CD14-positive monocyte (primary cell): Measurements from ENCODE around the gene SLC35F2. TPM values are rescaled to one million over a fixed set of nuclear protein-coding genes. Genes with fewer than 3 reads are reported as not detected.

ENCODE experiments used
- DNase-seq, 3 donors: peaks; one replicate each; pipeline ENCODE4 v3.0.0-alpha.2; 2011 to 2022
- H2AFZ ChIP-seq: 2 replicates; pipeline ENCODE4 v1.6.0; 2012; ENCODE audit warnings: mild to moderate bottlenecking, low read depth, low read length, inconsistent platforms; ENCODE audit not compliant: insufficient read depth, poor library complexity, severe bottlenecking
- H3K27ac ChIP-seq, 2 donors: 1 replicate in 1 of 2; 2 replicates in 1 of 2; pipeline ENCODE4 v1.5.1; 2012 to 2013; ENCODE audit warnings: low read length in 2 of 2, control low read depth in 1 of 2, inconsistent platforms in 1 of 2, low read depth in 1 of 2, mild to moderate bottlenecking in 1 of 2
- H3K27me3 ChIP-seq, 2 donors: one replicate each; pipeline versions ENCODE4 v1.6.0 to v1.6.1; 2011 to 2013; ENCODE audit warnings: low read length in 2 of 2; ENCODE audit not compliant: control insufficient read depth in 2 of 2, insufficient read depth in 2 of 2
- H3K36me3 ChIP-seq, 2 donors: replicated peaks in 1 of 2; 1 replicate in 1 of 2; 2 replicates in 1 of 2; pipeline versions ENCODE4 v1.5.1 to v1.6.1; 2012 to 2013; ENCODE audit warnings: low read length in 2 of 2, control low read depth in 1 of 2, inconsistent platforms in 1 of 2, mild to moderate bottlenecking in 1 of 2; ENCODE audit not compliant: insufficient read depth in 2 of 2, control insufficient read depth in 1 of 2
- H3K4me1 ChIP-seq, 2 donors: 1 replicate in 1 of 2; 2 replicates in 1 of 2; pipeline versions ENCODE4 v1.5.1 to v1.6.1; 2012 to 2013; ENCODE audit warnings: low read length in 2 of 2, control low read depth in 1 of 2, inconsistent platforms in 1 of 2, mild to moderate bottlenecking in 1 of 2, moderate library complexity in 1 of 2; ENCODE audit not compliant: insufficient read depth in 2 of 2, control insufficient read depth in 1 of 2
- H3K4me2 ChIP-seq: replicated peaks from 2 replicates; pipeline ENCODE3; 2012; ENCODE audit warnings: low read length, moderate library complexity, mild to moderate bottlenecking; ENCODE audit not compliant: poor library complexity, severe bottlenecking; ENCODE audit errors: extremely low read depth
- H3K4me3 ChIP-seq, 3 experiments: fragments of 200-600 bp in 1 of 3; sonication (generic) in 1 of 3; replicated peaks in 1 of 3; 1 replicate in 2 of 3; 2 replicates in 1 of 3; pipeline ENCODE4 v1.5.1; 2011 to 2013; ENCODE audit warnings: low read length in 3 of 3, mild to moderate bottlenecking in 3 of 3, control low read depth in 2 of 3, low read depth in 2 of 3, inconsistent platforms in 1 of 3, moderate library complexity in 1 of 3
- H3K79me2 ChIP-seq: 2 replicates; pipeline ENCODE4 v1.6.0; 2012; ENCODE audit warnings: mild to moderate bottlenecking, control low read depth, inconsistent platforms, low read length, moderate library complexity; ENCODE audit not compliant: insufficient read depth
- H3K9ac ChIP-seq: 2 replicates; pipeline ENCODE4 v1.6.0; 2017; ENCODE audit warnings: low read length, mild to moderate bottlenecking; ENCODE audit not compliant: insufficient read depth, poor library complexity, severe bottlenecking
- H3K9me3 ChIP-seq, 2 donors: replicated peaks in 1 of 2; 1 replicate in 1 of 2; 2 replicates in 1 of 2; pipeline versions ENCODE4 v1.5.1 to v1.6.1; 2012 to 2013; ENCODE audit warnings: low read length in 2 of 2, control low read depth in 1 of 2; ENCODE audit not compliant: control insufficient read depth in 1 of 2, insufficient read depth in 1 of 2
- H4K20me1 ChIP-seq: 2 replicates; pipeline ENCODE4 v1.6.0; 2012; ENCODE audit warnings: mild to moderate bottlenecking, low read length, control low read depth, moderate library complexity; ENCODE audit not compliant: insufficient read depth
- H3K27ac Mint-ChIP-seq, 7 donors: one replicate each; pipeline ENCODE4 v1.8.0; 2020; ENCODE audit warnings: mild to moderate bottlenecking in 7 of 7, mixed read lengths in 7 of 7, moderate library complexity in 6 of 7, inconsistent platforms in 2 of 7
- H3K27me3 Mint-ChIP-seq, 3 donors: one replicate each; pipeline ENCODE4 v1.8.0; 2021 to 2022; ENCODE audit warnings: low read depth in 3 of 3, mild to moderate bottlenecking in 3 of 3, mixed read lengths in 3 of 3, moderate library complexity in 3 of 3, inconsistent platforms in 1 of 3
- H3K36me3 Mint-ChIP-seq, 2 donors: one replicate each; pipeline ENCODE4 v1.8.0; 2020; ENCODE audit warnings: mixed read lengths in 2 of 2, inconsistent platforms in 1 of 2, mild to moderate bottlenecking in 1 of 2
- H3K4me1 Mint-ChIP-seq: one replicate; pipeline ENCODE4 v1.8.0; 2020; ENCODE audit warnings: mild to moderate bottlenecking, mixed read lengths
- H3K4me3 Mint-ChIP-seq, 2 donors: one replicate each; pipeline ENCODE4 v1.8.0; 2020; ENCODE audit warnings: mild to moderate bottlenecking in 2 of 2, mixed read lengths in 2 of 2, moderate library complexity in 1 of 2
- H3K9me3 Mint-ChIP-seq, 7 donors: one replicate each; pipeline ENCODE4 v1.8.0; 2020 to 2022; ENCODE audit warnings: mixed read lengths in 7 of 7, mild to moderate bottlenecking in 6 of 7, moderate library complexity in 6 of 7, inconsistent platforms in 2 of 7
- WGBS: methylation state at CpG from one replicate; pipeline ENCODE4 v1.1.5; 2013; ENCODE audit warnings: missing lambda C conversion rate; ENCODE audit not compliant: insufficient coverage; 5-methylcytosine and 5-hydroxymethylcytosine counted together
- intact Hi-C, 2 donors: fragments of 100-400 bp; cut with micrococcal nuclease; formaldehyde crosslinking; loops; one replicate each; pipeline versions ENCODE4 v1.15.0 to v1.15.1; 2023
- polyA plus RNA-seq, 3 donors: library from polyadenylated mRNA; depleted of rRNA in 1 of 3; unstranded in 2 of 3; stranded (reverse) in 1 of 3; fragments of 300-500 nt in 2 of 3; fragments of >200 nt in 1 of 3; fragmentation: Illumina TruSeq in 2 of 3; gene quantifications; 1 replicate in 2 of 3; 2 replicates in 1 of 3; pipeline ENCODE4 v1.2.3, GENCODE V29; 2012 to 2021
- TF ChIP-seq, protein P1 (sequence below): fragments of 200-600 bp; IDR thresholded peaks from one replicate; pipeline ENCODE4 v1.8.0; 2022; ENCODE audit warnings: antibody characterized with exemption, mild to moderate bottlenecking

Gene SLC35F2
- polyA plus RNA-seq, 3 donors, result 0.24 to 0.25 TPM; not detected in 1

DNA sequence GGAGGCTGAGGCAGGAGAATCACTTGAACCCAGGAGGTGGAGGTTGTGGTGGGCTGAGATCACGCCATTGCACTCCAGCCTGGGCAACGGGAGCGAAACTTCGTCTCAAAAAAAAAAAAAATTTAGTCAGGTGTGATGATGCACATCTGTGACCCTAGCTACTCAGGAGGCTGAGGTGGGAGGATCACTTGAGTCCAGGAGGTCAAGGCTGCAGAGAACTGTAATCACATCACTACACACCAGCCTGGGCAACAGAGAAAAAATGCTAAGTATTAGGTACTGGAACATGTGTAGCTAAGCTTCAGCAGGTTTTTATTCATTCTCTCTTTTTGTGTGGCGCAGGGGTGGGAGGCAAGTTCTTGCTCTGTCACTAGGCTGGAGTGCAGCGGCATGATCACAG lies 82.5 kb downstream of the SLC35F2 start:
- Histone ChIP-seq H3K9me3 (no peaks in the 10 kb centered on the region), H3K27ac (no peak overlapping the region), H3K79me2 (no peaks in the 10 kb centered on the region), H3K4me1 (no peaks in the 10 kb centered on the region), H3K4me3 (no peak overlapping the region), H2AFZ (no peak overlapping the region), H3K27me3 (no peaks in the 10 kb centered on the region), H3K9ac (no peak overlapping the region), H3K4me2 (no peak overlapping the region), H4K20me1 (no peaks in the 10 kb centered on the region), H3K36me3 (no peaks in the 10 kb centered on the region)
- H3K27ac Mint-ChIP-seq, result no peak overlapping the region
- H3K36me3 Mint-ChIP-seq, result no peaks in the 10 kb centered on the region
- H3K27me3 Mint-ChIP-seq, result peaks cover 4 to 11% (median 4%) of the 10 kb centered on the region in 3 donors
- DNase-seq, result no peak
- no peak overlapping the region for H3K4me3 Mint-ChIP-seq
- intact Hi-C loops, result no loop called here
- TF ChIP-seq, protein P1, sequence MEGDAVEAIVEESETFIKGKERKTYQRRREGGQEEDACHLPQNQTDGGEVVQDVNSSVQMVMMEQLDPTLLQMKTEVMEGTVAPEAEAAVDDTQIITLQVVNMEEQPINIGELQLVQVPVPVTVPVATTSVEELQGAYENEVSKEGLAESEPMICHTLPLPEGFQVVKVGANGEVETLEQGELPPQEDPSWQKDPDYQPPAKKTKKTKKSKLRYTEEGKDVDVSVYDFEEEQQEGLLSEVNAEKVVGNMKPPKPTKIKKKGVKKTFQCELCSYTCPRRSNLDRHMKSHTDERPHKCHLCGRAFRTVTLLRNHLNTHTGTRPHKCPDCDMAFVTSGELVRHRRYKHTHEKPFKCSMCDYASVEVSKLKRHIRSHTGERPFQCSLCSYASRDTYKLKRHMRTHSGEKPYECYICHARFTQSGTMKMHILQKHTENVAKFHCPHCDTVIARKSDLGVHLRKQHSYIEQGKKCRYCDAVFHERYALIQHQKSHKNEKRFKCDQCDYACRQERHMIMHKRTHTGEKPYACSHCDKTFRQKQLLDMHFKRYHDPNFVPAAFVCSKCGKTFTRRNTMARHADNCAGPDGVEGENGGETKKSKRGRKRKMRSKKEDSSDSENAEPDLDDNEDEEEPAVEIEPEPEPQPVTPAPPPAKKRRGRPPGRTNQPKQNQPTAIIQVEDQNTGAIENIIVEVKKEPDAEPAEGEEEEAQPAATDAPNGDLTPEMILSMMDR, result no peak
- WGBS, result 100% methylated on average over 1 of the region's 6 CpGs
- H3K9me3 Mint-ChIP-seq, result peaks cover 0 to 2% (median 0%) of the 10 kb centered on the region in 7 donors
- H3K4me1 Mint-ChIP-seq, result no peaks in the 10 kb centered on the region

DNA sequence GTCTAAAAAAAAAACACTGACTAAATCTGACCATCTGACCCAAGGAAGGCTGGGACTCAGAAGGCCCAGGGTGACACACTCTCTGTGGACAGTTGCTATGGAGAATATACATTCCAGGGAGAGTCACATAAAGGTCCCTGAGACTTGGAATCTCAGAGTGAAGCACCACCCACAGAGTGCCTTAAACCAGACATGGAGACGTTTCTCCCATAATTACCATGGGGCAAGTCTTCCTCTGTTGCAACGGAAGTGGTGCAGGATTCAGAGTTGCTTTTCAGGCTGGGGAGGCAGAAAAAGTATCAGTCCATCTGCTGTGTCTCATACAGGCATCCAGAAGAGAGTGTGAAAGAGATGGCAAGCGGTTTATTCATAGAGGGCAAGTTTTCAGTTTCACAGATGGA lies 88.0 kb downstream of the SLC35F2 start:
- H3K79me2 ChIP-seq, result no peaks in the 10 kb centered on the region
- Mint-ChIP-seq H3K4me3 (no peak overlapping the region), H3K36me3 (no peaks in the 10 kb centered on the region), H3K9me3 (peaks cover 0 to 2% (median 0%) of the 10 kb centered on the region in 7 donors), H3K4me1 (no peaks in the 10 kb centered on the region), H3K27me3 (peaks cover 2 to 9% (median 2%) of the 10 kb centered on the region in 3 donors), H3K27ac (no peak overlapping the region)
- WGBS, result 60% methylated on average over 1 of the region's 3 CpGs
- H3K4me3 ChIP-seq, result no peak overlapping the region
- H3K4me2 ChIP-seq, result no peak overlapping the region
- H3K36me3 ChIP-seq, result no peaks in the 10 kb centered on the region
- H4K20me1 ChIP-seq, result no peaks in the 10 kb centered on the region
- H3K4me1 ChIP-seq, result no peaks in the 10 kb centered on the region
- TF ChIP-seq, protein P1, result no peak
- no peak overlapping the region for H3K27ac ChIP-seq
- H3K27me3 ChIP-seq, result no peaks in the 10 kb centered on the region
- no peak for DNase-seq
- intact Hi-C loops, result no loop called here
- H3K9ac ChIP-seq, result no peak overlapping the region
- H2AFZ ChIP-seq, result no peak overlapping the region
- H3K9me3 ChIP-seq, result no peaks in the 10 kb centered on the region
